BLaER1 (cell line): ENCODE measurements around the gene KDM4C.
"Not testable (repeated sequence)": the region's sequence is repeated elsewhere in the genome, so short reads cannot be mapped to it uniquely, and the experiment has no call there.

Experiments
- H3K27ac ChIP-seq: shearing (Covaris generic); formaldehyde crosslinking; 2 replicates; pipeline ENCODE4 v1.8.1; 2022
- H3K27me3 ChIP-seq: shearing (Covaris generic); formaldehyde crosslinking; 2 replicates; pipeline ENCODE4 v1.8.1; 2022
- H3K36me3 ChIP-seq: shearing (Covaris generic); formaldehyde crosslinking; 2 replicates; pipeline ENCODE4 v1.8.1; 2022
- H3K4me1 ChIP-seq: shearing (Covaris generic); formaldehyde crosslinking; 2 replicates; pipeline ENCODE4 v1.8.1; 2022
- H3K4me2 ChIP-seq: shearing (Covaris generic); formaldehyde crosslinking; 2 replicates; pipeline ENCODE4 v1.8.1; 2022
- H3K4me3 ChIP-seq: shearing (Covaris generic); formaldehyde crosslinking; 2 replicates; pipeline ENCODE4 v1.8.1; 2022
- H3K9ac ChIP-seq: shearing (Covaris generic); formaldehyde crosslinking; 2 replicates; pipeline ENCODE4 v1.8.1; 2022
- H3K9me3 ChIP-seq: shearing (Covaris generic); formaldehyde crosslinking; 2 replicates; pipeline ENCODE4 v1.8.1; 2022
- H4K20me1 ChIP-seq: shearing (Covaris generic); formaldehyde crosslinking; 2 replicates; pipeline ENCODE4 v1.8.1; 2022
- Cebpa-rat ChIP-seq: shearing (Covaris generic); IDR thresholded peaks from 2 replicates; pipeline ENCODE4 v1.8.1; 2022

KDM4C gene

DNA sequence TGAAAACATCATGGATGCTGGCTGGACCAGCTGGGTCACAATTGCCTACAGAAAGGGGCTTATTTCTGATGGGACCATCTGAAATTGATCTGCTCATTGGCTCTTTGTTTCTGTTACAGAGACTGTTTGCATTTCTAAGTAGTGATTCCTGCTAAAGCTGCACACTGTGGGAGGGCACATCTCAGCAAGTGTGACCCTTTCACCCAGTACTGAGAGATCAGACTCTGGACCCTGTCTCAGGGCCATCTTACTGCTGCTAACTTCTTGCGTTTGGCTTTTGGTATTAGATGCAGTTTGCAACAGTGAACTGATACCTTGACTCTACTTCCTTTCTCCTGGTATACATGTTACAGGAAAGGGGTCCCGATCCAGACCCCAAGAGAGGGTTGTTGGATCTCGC, 24.5 kb upstream of the KDM4C start:
- H3K4me3 ChIP-seq, result no peak overlapping the region
- H3K4me1 ChIP-seq, result no peaks in the 10 kb centered on the region
- no peaks in the 10 kb centered on the region for H3K36me3 ChIP-seq
- no peaks in the 10 kb centered on the region for H4K20me1 ChIP-seq
- no peaks in the 10 kb centered on the region for H3K27me3 ChIP-seq
- TF ChIP-seq Cebpa-rat, result no peak
- H3K4me2 ChIP-seq, result no peak overlapping the region
- no peak overlapping the region for H3K27ac ChIP-seq
- peaks cover 21% of the 10 kb centered on the region for H3K9me3 ChIP-seq
- no peak overlapping the region for H3K9ac ChIP-seq

DNA sequence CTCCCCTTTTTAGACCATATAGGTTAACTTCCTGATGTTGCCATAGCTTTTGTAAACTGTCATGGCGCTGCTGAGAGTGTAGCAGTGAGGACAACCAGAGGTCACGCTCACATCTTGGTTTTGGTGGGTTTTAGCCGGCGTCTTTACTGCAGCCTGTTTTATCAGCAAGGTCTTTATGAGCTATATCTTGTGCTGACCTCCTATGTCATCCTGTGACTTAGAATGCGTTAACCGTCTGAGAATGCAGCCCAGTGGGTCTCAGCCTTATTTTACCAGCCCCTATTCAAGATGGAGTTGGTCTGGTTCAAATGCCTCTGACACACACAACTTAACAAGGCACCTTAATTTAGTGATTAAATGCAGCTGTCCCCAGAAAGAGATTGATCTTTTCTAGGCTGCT, 23.9 kb upstream of the KDM4C start:
- no peaks in the 10 kb centered on the region for H3K4me1 ChIP-seq
- no peaks in the 10 kb centered on the region for H3K36me3 ChIP-seq
- H3K27ac ChIP-seq, result no peak overlapping the region
- H3K9ac ChIP-seq, result no peak overlapping the region
- no peak overlapping the region for H3K4me2 ChIP-seq
- no peaks in the 10 kb centered on the region for H4K20me1 ChIP-seq
- TF ChIP-seq Cebpa-rat, result no peak
- no peak overlapping the region for H3K4me3 ChIP-seq
- H3K27me3 ChIP-seq, result no peaks in the 10 kb centered on the region
- peaks cover 21% of the 10 kb centered on the region for H3K9me3 ChIP-seq

DNA sequence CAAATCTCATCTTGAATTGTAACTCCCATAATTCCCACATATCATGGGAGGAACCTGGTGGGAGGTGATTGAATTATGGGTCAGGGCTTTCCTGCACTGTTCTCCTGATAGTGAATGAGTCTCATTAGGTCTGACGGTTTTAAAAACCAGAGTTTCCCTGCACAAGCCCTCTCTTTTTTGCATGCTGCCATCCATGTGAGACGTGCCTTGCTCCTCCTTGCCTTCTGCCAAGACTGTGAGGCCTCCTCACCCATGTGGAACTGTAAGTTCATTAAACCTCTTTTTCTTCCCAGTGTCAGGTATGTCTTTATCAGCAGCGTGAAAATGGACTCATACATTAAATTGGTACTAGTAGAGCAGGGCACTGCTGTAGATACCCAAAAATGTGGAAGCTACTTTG, 22.4 kb upstream of the KDM4C start:
- Histone ChIP-seq H4K20me1 (no peaks in the 10 kb centered on the region), H3K27ac (no peak overlapping the region), H3K9ac (no peak overlapping the region), H3K27me3 (no peaks in the 10 kb centered on the region), H3K4me1 (no peaks in the 10 kb centered on the region), H3K4me2 (no peak overlapping the region), H3K36me3 (no peaks in the 10 kb centered on the region), H3K4me3 (no peak overlapping the region), H3K9me3 (peaks cover 21% of the 10 kb centered on the region)
- no peak for TF ChIP-seq Cebpa-rat

DNA sequence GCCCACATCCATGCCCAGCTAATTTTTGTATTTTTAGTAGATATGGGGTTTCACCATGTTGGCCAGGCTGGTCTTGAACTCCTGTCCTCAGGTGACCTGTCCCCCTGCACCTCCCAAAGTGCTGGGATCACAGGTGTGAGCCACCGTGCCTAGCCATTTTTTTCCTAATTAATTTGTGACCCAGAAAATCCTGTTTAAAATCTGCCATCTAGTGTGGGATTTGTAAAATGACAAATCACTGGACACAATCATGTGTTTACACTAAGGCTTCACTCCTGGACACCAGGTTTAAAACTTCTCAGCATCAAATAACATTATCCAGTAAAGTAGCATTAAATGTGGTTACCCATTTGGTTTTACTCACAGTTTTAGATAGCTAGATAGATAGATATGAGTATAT, 18.6 kb upstream of the KDM4C start:
- no peaks in the 10 kb centered on the region for H3K36me3 ChIP-seq
- H3K27ac ChIP-seq, result no peak overlapping the region
- no peak overlapping the region for H3K9ac ChIP-seq
- TF ChIP-seq Cebpa-rat, result no peak
- H3K4me2 ChIP-seq, result no peak overlapping the region
- H3K4me1 ChIP-seq, result no peaks in the 10 kb centered on the region
- H3K4me3 ChIP-seq, result no peak overlapping the region
- peaks cover 21% of the 10 kb centered on the region for H3K9me3 ChIP-seq
- H3K27me3 ChIP-seq, result no peaks in the 10 kb centered on the region
- no peaks in the 10 kb centered on the region for H4K20me1 ChIP-seq

DNA sequence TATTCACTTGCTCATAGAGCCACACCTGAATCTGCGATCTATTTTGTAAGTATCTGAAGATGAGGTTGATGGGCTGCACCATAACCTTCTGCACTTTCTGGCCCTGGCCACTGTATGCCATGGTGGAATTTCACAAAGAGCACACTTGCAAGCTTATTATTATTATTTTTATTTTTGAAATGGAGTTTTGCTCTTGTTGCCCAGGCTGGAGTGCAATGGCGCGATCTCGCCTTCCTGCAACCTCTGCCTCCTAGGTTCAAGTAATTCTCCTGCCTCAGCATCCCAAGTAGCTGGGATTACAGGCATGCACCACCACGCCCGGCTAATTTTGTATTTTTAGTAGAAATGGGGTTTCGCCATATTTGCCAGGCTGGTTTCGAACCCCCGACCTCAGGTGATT, 8.9 kb upstream of the KDM4C start:
- not testable (repeated sequence) for H3K9me3 ChIP-seq

DNA sequence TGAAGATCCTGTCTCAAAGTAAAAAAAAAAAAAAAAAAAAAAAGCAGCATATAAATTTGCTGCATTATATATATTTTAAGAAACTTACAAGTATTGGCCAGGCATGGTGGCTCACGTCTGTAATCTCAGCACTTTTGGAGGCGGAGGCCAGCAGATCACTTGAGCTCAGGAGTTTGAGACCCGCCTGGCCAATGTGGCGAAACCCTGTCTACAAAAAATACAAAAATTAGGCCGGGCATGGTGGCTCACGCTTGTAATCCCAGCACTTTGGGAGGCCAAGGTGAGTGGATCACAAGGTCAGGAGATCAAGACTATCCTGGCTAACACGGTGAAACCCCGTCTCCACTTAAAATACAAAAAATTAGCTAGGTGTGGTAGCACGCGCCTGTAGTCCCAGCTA, 2.9 kb upstream of the KDM4C start:
- Histone ChIP-seq H3K4me1 (peaks cover 57% of the 10 kb centered on the region), H3K4me2 (peak overlapping the region; percentile 69), H3K27ac (peak overlapping the region; percentile 97), H4K20me1 (peaks cover 19% of the 10 kb centered on the region)
- not testable (repeated sequence) for H3K9ac ChIP-seq, H3K4me3 ChIP-seq, H3K9me3 ChIP-seq, H3K36me3 ChIP-seq, H3K27me3 ChIP-seq

More for the DNA sequence above, 8.9 kb upstream of the KDM4C start:
- not testable (repeated sequence) for H3K36me3 ChIP-seq, H3K9ac ChIP-seq, H4K20me1 ChIP-seq, H3K27me3 ChIP-seq, H3K27ac ChIP-seq, H3K4me3 ChIP-seq
- H3K4me1 ChIP-seq, result peaks cover 32% of the 10 kb centered on the region
- H3K4me2 ChIP-seq, result peak overlapping the region; percentile 67

DNA sequence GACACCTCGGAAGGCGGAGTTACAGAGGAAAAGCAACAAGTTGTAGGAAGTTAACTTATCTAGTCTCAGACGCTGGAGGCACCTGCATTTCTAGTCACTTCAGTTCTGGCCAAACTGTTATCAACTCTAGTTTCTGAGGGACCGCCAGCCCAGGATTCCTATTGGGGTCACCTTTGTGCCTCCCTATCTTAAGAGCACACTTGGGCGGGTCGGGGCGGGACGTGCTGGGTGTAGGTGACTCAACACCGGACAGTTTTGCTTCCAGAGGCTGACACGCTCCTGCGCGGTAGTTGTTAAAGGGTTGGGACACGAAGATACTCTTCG, 679 bp upstream of the KDM4C start:
- peak overlapping the region; percentile 94 for H3K4me3 ChIP-seq
- no peak for TF ChIP-seq Cebpa-rat
- H3K4me2 ChIP-seq, result peak overlapping the region; percentile 69
- peaks cover 38% of the 10 kb centered on the region for H4K20me1 ChIP-seq
- H3K9me3 ChIP-seq, result no peaks in the 10 kb centered on the region
- H3K27ac ChIP-seq, result peak overlapping the region; percentile 97
- peak overlapping the region; percentile 91 for H3K9ac ChIP-seq
- H3K27me3 ChIP-seq, result no peaks in the 10 kb centered on the region
- peaks cover 55% of the 10 kb centered on the region for H3K4me1 ChIP-seq
- H3K36me3 ChIP-seq, result no peaks in the 10 kb centered on the region

DNA sequence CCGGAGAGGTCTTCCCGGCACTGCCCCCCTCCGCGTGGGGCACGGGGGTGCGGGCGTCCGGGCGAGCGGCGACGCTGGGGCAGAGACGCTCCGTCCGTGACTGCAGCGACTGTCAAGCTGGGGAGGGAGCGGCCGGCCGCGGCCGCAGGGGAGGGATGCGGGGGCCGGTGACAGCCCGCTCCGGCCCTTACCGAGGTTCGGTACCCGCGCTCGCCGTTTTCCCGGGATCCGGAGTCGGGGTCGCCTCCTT, 400 bp downstream of the KDM4C start:
- Histone ChIP-seq H3K9ac (peak overlapping the region; percentile 91), H3K27ac (peak overlapping the region; percentile 97)

DNA sequence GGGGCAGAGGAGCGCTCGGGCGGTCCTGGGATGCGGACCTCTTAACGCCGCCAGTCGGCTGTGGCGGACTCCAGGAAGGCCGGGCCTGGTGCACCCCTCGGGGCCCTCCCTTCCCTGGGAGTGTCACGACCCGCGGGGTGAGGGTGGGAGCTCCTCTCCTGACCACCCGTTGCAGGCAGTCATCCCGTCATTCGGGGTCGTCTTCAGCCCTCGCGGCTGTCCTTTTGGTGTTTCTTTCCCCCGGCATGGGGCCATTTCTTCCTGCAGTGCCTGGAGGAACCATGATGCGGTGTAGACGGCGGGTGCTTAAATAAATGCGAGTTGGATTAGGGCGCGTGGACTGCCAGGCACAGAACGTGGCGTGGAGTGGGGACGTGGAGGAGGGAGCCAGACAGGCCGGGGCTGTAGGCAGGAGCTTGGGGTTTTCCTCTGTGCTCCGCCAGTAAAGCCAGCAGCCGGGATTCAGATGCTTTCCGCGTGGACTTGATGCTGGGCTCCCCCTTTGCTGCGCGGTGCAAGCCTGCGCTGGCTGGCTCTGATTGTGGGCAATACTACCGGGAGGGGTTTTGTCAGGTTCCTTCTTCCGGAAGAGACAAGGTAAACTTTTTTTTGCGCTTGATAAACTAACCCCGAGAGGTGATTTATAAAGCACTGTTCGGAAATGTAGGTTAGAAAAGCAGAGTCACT, 868 bp downstream of the KDM4C start:
- H3K27ac ChIP-seq, result peak overlapping the region; percentile 97
- TF ChIP-seq Cebpa-rat, result no peak

More for the DNA sequence above, 400 bp downstream of the KDM4C start:
- H3K4me3 ChIP-seq, result peak overlapping the region; percentile 94
- peak overlapping the region; percentile 93 for H3K4me2 ChIP-seq
- H3K27me3 ChIP-seq, result no peaks in the 10 kb centered on the region
- TF ChIP-seq Cebpa-rat, result no peak
- no peaks in the 10 kb centered on the region for H3K36me3 ChIP-seq
- H3K4me1 ChIP-seq, result peaks cover 53% of the 10 kb centered on the region
- peaks cover 3% of the 10 kb centered on the region; the same call in 1 of the 2 replicates for H3K9me3 ChIP-seq
- peaks cover 41% of the 10 kb centered on the region for H4K20me1 ChIP-seq

DNA sequence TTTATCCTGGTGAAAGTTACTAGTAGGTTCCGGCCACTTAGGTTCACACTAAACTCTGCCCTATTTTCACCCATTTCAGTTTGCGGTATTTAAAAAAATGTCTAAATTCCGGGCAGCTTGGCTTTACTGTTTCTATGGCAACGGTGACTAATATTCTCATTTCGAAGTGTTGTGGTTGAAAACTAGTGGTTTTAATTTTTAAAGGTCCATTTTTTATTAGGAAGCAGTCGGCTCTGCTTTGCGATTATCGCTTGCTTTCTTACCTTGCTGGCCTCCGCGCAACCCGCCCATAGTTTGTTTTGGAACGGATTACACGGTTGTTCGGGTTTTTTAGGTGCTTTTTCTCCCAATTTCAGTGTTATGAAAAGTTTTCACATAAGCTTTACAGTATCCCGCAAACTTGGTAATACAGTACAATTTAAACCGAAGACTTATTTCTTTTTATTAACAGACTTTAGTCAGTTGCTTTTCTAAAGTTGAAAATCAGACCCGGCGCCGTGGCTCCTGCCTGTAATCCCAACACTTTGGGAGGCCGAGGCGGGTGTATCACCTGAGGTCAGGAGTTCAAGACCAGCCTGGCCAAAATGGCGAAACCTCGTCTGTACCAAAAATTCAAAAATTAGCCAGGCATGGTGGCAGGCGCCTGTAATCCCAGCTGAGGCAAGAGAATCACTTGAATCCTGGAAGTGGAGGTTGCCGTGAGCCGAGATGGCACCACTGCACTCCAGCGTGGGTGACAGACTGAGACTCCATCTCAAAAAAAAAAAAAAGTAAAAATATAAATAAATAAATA, 1.6 kb downstream of the KDM4C start:
- Histone ChIP-seq H3K9ac (peak overlapping the region; percentile 91), H3K4me3 (peak overlapping the region; percentile 94), H3K27ac (peak overlapping the region; percentile 97), H3K36me3 (0 out of 2 replicates have a peak, but pooled peaks cover 3% of the 10 kb centered on the region), H3K27me3 (no peaks in the 10 kb centered on the region), H3K4me2 (peak overlapping the region; percentile 93), H3K4me1 (peaks cover 57% of the 10 kb centered on the region), H3K9me3 (peaks cover 4% of the 10 kb centered on the region; the same call in 1 of the 2 replicates), H4K20me1 (peaks cover 53% of the 10 kb centered on the region)
- TF ChIP-seq Cebpa-rat, result no peak

More for the DNA sequence above, 868 bp downstream of the KDM4C start:
- H3K4me1 ChIP-seq, result peaks cover 57% of the 10 kb centered on the region
- peak overlapping the region; percentile 93 for H3K4me2 ChIP-seq
- H4K20me1 ChIP-seq, result peaks cover 45% of the 10 kb centered on the region
- H3K36me3 ChIP-seq, result 0 out of 2 replicates have a peak, but pooled peaks cover 1% of the 10 kb centered on the region
- peak overlapping the region; percentile 91 for H3K9ac ChIP-seq
- H3K4me3 ChIP-seq, result peak overlapping the region; percentile 94
- peaks cover 4% of the 10 kb centered on the region; the same call in 1 of the 2 replicates for H3K9me3 ChIP-seq
- no peaks in the 10 kb centered on the region for H3K27me3 ChIP-seq
